GM12864 (cell line): ENCODE data around the gene STPG3.
A peak's percentile ranks its signal among the peaks of the same experiment; 100 is the strongest.

Source experiments
- DNase-seq: peaks from one replicate; pipeline ENCODE4 v3.0.0-alpha.2; 2011; ENCODE audit warnings: low read depth
- H3K4me3 ChIP-seq: 2 replicates; pipeline ENCODE4 v1.5.1; 2011; ENCODE audit warnings: mild to moderate bottlenecking, low read depth, low read length, control low read depth
- TF ChIP-seq, protein P1 (sequence below): IDR thresholded peaks from 2 replicates; pipeline ENCODE4 v1.5.1; 2011; ENCODE audit warnings: low read depth, mild to moderate bottlenecking, moderate library complexity, low read length, control low read depth, inconsistent platforms; ENCODE audit errors: missing control alignments

Gene STPG3

DNA sequence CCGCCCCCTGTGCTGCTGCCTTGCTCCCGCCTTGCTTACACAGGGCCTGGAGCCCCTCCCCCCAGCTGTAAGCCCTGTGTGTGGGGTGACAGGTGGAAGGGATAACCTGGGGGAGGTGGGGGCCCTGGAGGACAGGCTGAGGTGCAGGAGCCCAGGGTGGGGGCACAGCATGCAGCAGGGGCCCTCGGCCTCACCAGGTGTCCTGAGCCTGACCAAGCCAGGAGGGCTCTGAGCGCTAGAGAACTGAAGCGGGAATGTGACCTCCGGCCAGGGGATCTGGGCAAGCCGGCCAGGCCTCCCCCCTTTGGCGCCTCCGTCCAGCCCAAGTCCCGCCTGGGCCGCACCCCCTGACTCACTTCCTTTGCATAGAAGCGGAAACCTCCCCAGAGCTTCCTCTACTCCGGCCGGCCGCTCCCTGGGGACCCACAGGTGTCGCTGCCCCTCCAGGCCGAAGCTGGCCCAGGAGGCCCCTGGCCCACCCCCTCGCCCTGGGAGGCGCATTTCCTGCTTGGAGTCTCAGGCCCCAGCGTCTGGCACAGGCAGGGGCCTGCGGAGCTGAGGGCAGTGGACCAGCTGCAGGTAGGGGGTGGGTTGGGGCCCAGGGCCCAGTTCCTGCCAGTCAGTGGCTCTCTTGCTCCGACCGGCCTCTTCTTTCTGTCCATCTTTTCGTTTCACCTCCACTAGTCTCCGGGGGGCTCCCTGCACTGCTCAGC is 26.4 kb downstream of the STPG3 start, which contains the start of gene TOR4A:
Gene TOR4A, plus strand, starts transcription at position 398 of the 713 bp plus-strand sequence. CDS start 964 bp downstream, outside the sequence.
- TF ChIP-seq, protein P1, sequence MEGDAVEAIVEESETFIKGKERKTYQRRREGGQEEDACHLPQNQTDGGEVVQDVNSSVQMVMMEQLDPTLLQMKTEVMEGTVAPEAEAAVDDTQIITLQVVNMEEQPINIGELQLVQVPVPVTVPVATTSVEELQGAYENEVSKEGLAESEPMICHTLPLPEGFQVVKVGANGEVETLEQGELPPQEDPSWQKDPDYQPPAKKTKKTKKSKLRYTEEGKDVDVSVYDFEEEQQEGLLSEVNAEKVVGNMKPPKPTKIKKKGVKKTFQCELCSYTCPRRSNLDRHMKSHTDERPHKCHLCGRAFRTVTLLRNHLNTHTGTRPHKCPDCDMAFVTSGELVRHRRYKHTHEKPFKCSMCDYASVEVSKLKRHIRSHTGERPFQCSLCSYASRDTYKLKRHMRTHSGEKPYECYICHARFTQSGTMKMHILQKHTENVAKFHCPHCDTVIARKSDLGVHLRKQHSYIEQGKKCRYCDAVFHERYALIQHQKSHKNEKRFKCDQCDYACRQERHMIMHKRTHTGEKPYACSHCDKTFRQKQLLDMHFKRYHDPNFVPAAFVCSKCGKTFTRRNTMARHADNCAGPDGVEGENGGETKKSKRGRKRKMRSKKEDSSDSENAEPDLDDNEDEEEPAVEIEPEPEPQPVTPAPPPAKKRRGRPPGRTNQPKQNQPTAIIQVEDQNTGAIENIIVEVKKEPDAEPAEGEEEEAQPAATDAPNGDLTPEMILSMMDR: no peak
- peak within 1 kb of the TSS; percentile 69 for H3K4me3 ChIP-seq
- no peak for DNase-seq

GRCh38 chr9:137278061-137278701 is 27.1 kb downstream of the STPG3 start:
- H3K4me3 ChIP-seq: peak overlapping the region; percentile 69
- TF ChIP-seq, protein P1: no peak
- no peak for DNase-seq

GRCh38 chr9:137278721-137279711 is 27.9 kb downstream of the STPG3 start:
- no peak for DNase-seq
- TF ChIP-seq, protein P1: no peak
- peak overlapping the region; percentile 69 for H3K4me3 ChIP-seq

DNA sequence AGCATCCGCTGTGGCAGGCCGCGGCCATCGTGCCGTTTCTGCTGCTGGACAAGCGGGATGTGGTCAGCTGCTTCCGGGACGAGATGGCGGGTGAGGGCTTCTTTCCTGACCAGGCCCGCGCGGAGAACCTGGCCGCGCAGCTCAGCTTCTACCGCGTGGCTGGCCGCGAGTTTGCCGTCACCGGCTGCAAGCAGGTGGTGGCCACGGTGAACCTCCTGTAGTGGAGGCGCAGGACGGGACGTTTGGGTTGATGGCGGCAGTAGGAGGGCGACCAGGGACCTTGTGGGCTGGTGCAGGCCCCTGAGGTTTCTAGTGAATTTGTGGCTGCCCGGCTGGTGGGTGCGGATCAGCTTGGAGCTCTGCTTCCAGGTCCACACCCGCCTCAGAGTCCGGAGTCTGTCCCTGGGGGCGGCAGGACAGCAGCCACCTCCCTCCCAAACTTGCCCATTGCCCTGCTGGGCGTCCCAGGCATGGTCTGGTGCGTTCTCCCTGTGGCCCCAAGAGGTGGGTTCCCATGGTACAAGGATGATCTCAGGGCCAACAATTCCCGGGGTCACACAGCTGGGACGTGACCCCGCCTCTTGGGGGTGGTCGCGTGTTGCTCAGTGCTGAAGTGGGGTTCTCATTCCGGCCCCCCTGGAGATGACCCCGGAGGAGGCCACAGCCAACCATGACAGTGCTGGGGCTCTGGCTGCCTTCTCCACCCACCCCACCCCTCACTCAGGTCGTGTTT is 28.8 kb downstream of the STPG3 start:
- DNase-seq: no peak
- TF ChIP-seq, protein P1: no peak
- H3K4me3 ChIP-seq: no peak overlapping the region

DNA sequence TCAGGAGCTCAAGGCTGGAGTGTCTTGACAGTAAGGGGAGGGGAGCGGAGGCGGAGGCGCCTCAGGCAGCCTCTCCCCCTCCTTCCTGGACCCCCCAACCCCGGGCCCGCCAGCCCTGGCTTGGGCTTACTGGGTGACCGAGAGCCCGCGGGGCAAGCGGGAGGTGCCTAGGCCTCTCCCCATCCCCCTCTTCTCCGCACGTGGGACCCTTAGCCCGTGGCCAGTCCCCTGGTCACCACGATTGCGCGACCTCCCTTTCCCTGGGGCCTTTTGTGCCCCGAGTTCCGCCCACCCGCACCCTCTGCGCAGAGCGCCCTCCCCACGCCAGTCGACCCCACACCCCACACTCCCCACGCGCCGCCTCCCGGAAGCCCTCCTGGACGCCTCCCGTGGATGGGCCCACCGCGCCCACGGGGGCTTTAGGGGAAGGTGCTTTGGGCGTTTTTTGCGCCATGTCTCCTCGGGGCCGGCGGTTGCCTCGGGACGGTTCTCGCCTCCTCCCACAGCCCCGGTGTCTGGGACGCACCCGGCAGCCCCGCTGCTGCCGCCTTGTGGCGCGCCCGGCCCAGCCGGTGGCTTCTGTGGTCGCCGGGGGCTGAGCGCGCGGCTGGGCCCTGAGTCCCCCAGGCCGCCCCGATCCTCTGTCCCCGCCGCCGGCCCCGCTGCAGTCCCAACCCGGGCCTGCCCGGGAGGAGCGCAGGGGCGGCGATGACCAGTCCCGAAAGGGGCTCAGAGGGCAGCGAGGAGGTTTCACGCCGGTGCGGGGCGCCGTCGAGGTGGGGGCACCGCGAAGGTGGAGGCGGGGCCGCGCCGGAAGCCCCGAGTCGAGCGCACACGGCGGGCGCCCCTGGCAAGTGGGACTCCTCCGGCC is 29.6 kb downstream of the STPG3 start:
- TF ChIP-seq, protein P1: peak; percentile 52
- no peak overlapping the region; the same call in 1 of the 2 replicates for H3K4me3 ChIP-seq
- DNase-seq: no peak
